Neural progenitor cell (in vitro differentiated cells): Measurements from ENCODE around the gene ENOX2. TPM values are rescaled to one million over a fixed set of nuclear protein-coding genes. Genes with fewer than 3 reads are reported as not detected.

Experiments
- DNase-seq: peaks from one replicate; pipeline ENCODE4 v3.0.0-alpha.2; 2016; ENCODE audit warnings: low spot score
- H2AFZ ChIP-seq: fragments of 200-600 bp; sonication (generic); replicated peaks from 2 replicates; pipeline ENCODE4 v1.6.1; 2016; ENCODE audit warnings: antibody characterized with exemption
- H3F3A ChIP-seq: fragments of 200-600 bp; sonication (generic); 2 replicates; pipeline ENCODE4 v1.6.1; 2016; ENCODE audit warnings: antibody characterized with exemption, low read depth
- H3K27ac ChIP-seq: fragments of 200-600 bp; sonication (generic); 2 replicates; pipeline ENCODE4 v1.5.1; 2016; ENCODE audit warnings: mild to moderate bottlenecking
- H3K27me3 ChIP-seq: fragments of 200-600 bp; sonication (generic); 2 replicates; pipeline ENCODE4 v1.6.1; 2016; ENCODE audit warnings: mild to moderate bottlenecking, moderate library complexity
- H3K36me3 ChIP-seq: fragments of 200-600 bp; sonication (generic); 2 replicates; pipeline ENCODE4 v1.5.1; 2016
- H3K4me1 ChIP-seq: fragments of 200-600 bp; sonication (generic); 2 replicates; pipeline ENCODE4 v1.6.1; 2016; ENCODE audit warnings: mixed run types
- H3K4me2 ChIP-seq: fragments of 200-600 bp; sonication (generic); 2 replicates; pipeline ENCODE4 v1.6.1; 2016
- H3K4me3 ChIP-seq: fragments of 200-600 bp; sonication (generic); 2 replicates; pipeline ENCODE4 v1.5.1; 2016
- H3K79me2 ChIP-seq: fragments of 200-600 bp; sonication (generic); 2 replicates; pipeline ENCODE4 v1.6.1; 2016; ENCODE audit warnings: low read depth
- H3K9ac ChIP-seq: fragments of 200-600 bp; sonication (generic); 2 replicates; pipeline ENCODE4 v1.6.1; 2016
- H3K9me3 ChIP-seq: fragments of 200-600 bp; sonication (generic); 2 replicates; pipeline ENCODE4 v1.5.1; 2016; ENCODE audit warnings: low read depth
- H4K20me1 ChIP-seq: fragments of 200-600 bp; sonication (generic); 2 replicates; pipeline ENCODE4 v1.6.1; 2016; ENCODE audit warnings: low read depth
- H3K27ac Mint-ChIP-seq: 3 replicates; pipeline ENCODE4 v1.8.0; 2021; ENCODE audit warnings: mixed read lengths
- H3K27me3 Mint-ChIP-seq: 2 replicates; pipeline ENCODE4 v1.8.0; 2022; ENCODE audit warnings: low read depth, mild to moderate bottlenecking, inconsistent platforms, moderate library complexity, mixed read lengths; ENCODE audit not compliant: insufficient read depth
- H3K36me3 Mint-ChIP-seq: 3 replicates; pipeline ENCODE4 v1.8.0; 2021; ENCODE audit warnings: mixed read lengths
- H3K4me1 Mint-ChIP-seq: 3 replicates; pipeline ENCODE4 v1.8.0; 2021; ENCODE audit warnings: mixed read lengths
- H3K4me3 Mint-ChIP-seq: 3 replicates; pipeline ENCODE4 v1.8.0; 2021; ENCODE audit warnings: mild to moderate bottlenecking, moderate library complexity, mixed read lengths
- H3K9me3 Mint-ChIP-seq: 3 replicates; pipeline ENCODE4 v1.8.0; 2020; ENCODE audit warnings: mixed read lengths
- EZH2 ChIP-seq: fragments of 200-600 bp; sonication (generic); IDR thresholded peaks from 2 replicates; pipeline ENCODE4 v1.6.1; 2017; ENCODE audit warnings: antibody characterized with exemption, mild to moderate bottlenecking, moderate library complexity
- EZH2phosphoT487 ChIP-seq: fragments of 200-600 bp; sonication (generic); IDR thresholded peaks from 2 replicates; pipeline ENCODE4 v1.6.1; 2017; ENCODE audit warnings: antibody characterized with exemption
- total RNA-seq: library from RNA; depleted of rRNA; stranded (reverse); fragments of >200 nt; gene quantifications from 2 replicates; pipeline ENCODE4 v1.2.3, GENCODE V29; 2015; ENCODE audit warnings: low replicate concordance
- TF ChIP-seq, protein P1 (sequence below): fragments of 200-600 bp; sonication (generic); IDR thresholded peaks from 2 replicates; pipeline ENCODE4 v1.5.1; 2017; ENCODE audit warnings: antibody characterized with exemption, mild to moderate bottlenecking

ENOX2 gene
- total RNA-seq, 1 donor from 2014 or later, result 12.5 TPM

DNA sequence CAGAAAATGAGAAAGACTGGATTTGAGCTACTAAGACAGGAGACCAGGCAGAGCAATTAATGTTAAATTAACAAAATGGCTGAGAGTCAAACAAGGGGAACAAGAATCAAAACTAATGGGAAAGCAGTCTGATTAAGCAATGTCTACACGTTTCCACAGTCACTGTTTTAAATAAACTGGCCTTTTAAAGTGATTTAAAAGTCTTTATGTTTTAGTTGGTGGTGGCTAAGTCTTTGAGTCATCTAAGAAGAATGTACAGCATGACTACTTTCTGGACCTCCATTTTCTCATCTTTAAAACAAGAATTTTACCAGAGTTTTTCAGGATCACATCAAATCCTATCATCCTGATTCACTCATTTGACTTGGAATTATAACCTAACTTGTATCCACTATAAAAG is 233.8 kb downstream of the ENOX2 start:
- Histone ChIP-seq H3K9me3 (no peaks in the 10 kb centered on the region), H3K27ac (no peak overlapping the region), H3K4me1 (no peaks in the 10 kb centered on the region), H3K36me3 (no peaks in the 10 kb centered on the region), H3K79me2 (no peaks in the 10 kb centered on the region), H3F3A (no peaks in the 10 kb centered on the region), H3K4me3 (no peak overlapping the region), H3K27me3 (no peaks in the 10 kb centered on the region), H4K20me1 (no peaks in the 10 kb centered on the region), H2AFZ (no peak overlapping the region), H3K4me2 (no peak overlapping the region), H3K9ac (no peak overlapping the region)
- TF ChIP-seq, protein P1, sequence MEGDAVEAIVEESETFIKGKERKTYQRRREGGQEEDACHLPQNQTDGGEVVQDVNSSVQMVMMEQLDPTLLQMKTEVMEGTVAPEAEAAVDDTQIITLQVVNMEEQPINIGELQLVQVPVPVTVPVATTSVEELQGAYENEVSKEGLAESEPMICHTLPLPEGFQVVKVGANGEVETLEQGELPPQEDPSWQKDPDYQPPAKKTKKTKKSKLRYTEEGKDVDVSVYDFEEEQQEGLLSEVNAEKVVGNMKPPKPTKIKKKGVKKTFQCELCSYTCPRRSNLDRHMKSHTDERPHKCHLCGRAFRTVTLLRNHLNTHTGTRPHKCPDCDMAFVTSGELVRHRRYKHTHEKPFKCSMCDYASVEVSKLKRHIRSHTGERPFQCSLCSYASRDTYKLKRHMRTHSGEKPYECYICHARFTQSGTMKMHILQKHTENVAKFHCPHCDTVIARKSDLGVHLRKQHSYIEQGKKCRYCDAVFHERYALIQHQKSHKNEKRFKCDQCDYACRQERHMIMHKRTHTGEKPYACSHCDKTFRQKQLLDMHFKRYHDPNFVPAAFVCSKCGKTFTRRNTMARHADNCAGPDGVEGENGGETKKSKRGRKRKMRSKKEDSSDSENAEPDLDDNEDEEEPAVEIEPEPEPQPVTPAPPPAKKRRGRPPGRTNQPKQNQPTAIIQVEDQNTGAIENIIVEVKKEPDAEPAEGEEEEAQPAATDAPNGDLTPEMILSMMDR, result no peak
- TF ChIP-seq EZH2, result no peak
- TF ChIP-seq EZH2phosphoT487, result no peak
- Mint-ChIP-seq H3K9me3 (peaks cover 8% of the 10 kb centered on the region), H3K4me1 (no peaks in the 10 kb centered on the region), H3K27ac (no peak overlapping the region), H3K4me3 (no peak overlapping the region), H3K36me3 (peaks cover 14% of the 10 kb centered on the region), H3K27me3 (no peaks in the 10 kb centered on the region)
- no peak for DNase-seq

DNA sequence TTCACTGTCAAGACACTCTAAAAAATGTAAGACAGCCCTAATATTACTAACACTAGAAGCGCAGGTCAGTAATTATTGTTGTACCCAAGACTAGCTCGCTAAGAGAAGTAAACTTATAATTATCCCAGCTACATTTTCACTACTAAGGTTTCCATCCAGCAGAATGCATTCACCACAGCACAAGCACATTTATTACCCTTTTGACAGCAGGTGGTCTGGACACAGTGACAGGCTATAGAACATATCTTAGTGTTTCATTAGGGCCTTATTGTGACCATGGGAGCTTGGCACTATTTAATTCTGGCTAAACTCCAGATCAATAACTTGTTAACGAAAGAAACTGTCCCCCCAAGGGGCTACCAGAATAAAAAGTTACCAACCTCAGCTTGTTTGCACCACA is 237.7 kb downstream of the ENOX2 start:
- H3K4me3 ChIP-seq, result no peak overlapping the region
- H3K79me2 ChIP-seq, result no peaks in the 10 kb centered on the region
- no peak for TF ChIP-seq EZH2
- TF ChIP-seq, protein P1, result no peak
- no peak for TF ChIP-seq EZH2phosphoT487
- H3K27ac Mint-ChIP-seq, result no peak overlapping the region
- no peaks in the 10 kb centered on the region for H4K20me1 ChIP-seq
- H3K4me2 ChIP-seq, result no peak overlapping the region
- H3K36me3 Mint-ChIP-seq, result peaks cover 13% of the 10 kb centered on the region
- no peak overlapping the region for H3K9ac ChIP-seq
- no peaks in the 10 kb centered on the region for H3K9me3 Mint-ChIP-seq
- no peak overlapping the region for H3K4me3 Mint-ChIP-seq
- H2AFZ ChIP-seq, result no peak overlapping the region
- H3K4me1 ChIP-seq, result no peaks in the 10 kb centered on the region
- no peak for DNase-seq
- no peak overlapping the region for H3K27ac ChIP-seq
- peaks cover 3% of the 10 kb centered on the region for H3K9me3 ChIP-seq
- no peaks in the 10 kb centered on the region for H3K27me3 ChIP-seq
- H3K27me3 Mint-ChIP-seq, result no peaks in the 10 kb centered on the region
- no peaks in the 10 kb centered on the region for H3F3A ChIP-seq
- H3K36me3 ChIP-seq, result no peaks in the 10 kb centered on the region
- H3K4me1 Mint-ChIP-seq, result no peaks in the 10 kb centered on the region

DNA sequence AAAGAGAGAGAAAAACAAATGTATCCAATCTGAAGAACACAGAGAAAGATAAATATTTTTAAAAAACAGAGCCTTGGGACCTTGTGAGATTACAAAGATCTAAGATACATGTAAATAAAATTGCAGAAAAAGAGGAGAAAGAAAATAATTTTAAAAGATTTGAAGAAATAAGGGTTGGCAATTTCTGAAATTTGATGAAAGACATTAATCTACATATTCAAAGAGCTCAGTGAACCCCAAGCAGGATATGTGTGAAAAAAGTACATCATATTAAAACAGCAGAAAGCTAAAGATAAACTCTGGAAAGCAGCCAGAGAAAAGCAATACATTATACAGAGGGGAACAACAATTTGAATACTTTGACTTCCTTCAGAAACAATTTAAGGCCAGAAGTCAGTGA is 244.7 kb downstream of the ENOX2 start:
- Histone ChIP-seq H3K4me1 (peaks cover 3% of the 10 kb centered on the region), H2AFZ (no peak overlapping the region), H3K4me3 (no peak overlapping the region), H3K36me3 (no peaks in the 10 kb centered on the region), H3K9me3 (peaks cover 25% of the 10 kb centered on the region), H3K27me3 (no peaks in the 10 kb centered on the region), H3K27ac (no peak overlapping the region), H4K20me1 (no peaks in the 10 kb centered on the region), H3K9ac (no peak overlapping the region), H3K79me2 (no peaks in the 10 kb centered on the region), H3K4me2 (no peak overlapping the region), H3F3A (no peaks in the 10 kb centered on the region)
- Mint-ChIP-seq H3K4me1 (peaks cover 9% of the 10 kb centered on the region), H3K9me3 (peaks cover 5% of the 10 kb centered on the region), H3K36me3 (peaks cover 17% of the 10 kb centered on the region), H3K27ac (no peak overlapping the region), H3K4me3 (no peak overlapping the region), H3K27me3 (no peaks in the 10 kb centered on the region)
- DNase-seq, result no peak
- TF ChIP-seq EZH2phosphoT487 (no peak), EZH2 (no peak)
- TF ChIP-seq, protein P1, result no peak
